Measurements from ENCODE around the gene RAET1L. TPM values are rescaled to one million over a fixed set of nuclear protein-coding genes. Genes with fewer than 3 reads are reported as not detected.
"Not testable (repeated sequence)": the region's sequence is repeated elsewhere in the genome, so short reads cannot be mapped to it uniquely, and the experiment has no call there.

Gene RAET1L
- polyA plus RNA-seq, 5 donors, result not detected

GRCh38 chr6:149991838-149992237 lies 33.5 kb downstream of the RAET1L start:
- DNase-seq, result no peak

- not testable (repeated sequence) for DNase-seq
These were observed 33.9 kb downstream of the RAET1L start for GRCh38 chr6:149991472-149991795.

- DNase-seq, result no peak
These were observed 34.5 kb downstream of the RAET1L start for GRCh38 chr6:149990661-149991471.

GRCh38 chr6:149990212-149990660 lies 35.1 kb downstream of the RAET1L start:
- DNase-seq, result no peak

- no peak for DNase-seq
These were observed 36.6 kb downstream of the RAET1L start for GRCh38 chr6:149988550-149989346.

- DNase-seq, result no peak
These were observed 37.7 kb downstream of the RAET1L start for GRCh38 chr6:149987602-149988107.

GRCh38 chr6:149985481-149985937 lies 39.8 kb downstream of the RAET1L start:
- DNase-seq, result no peak

GRCh38 chr6:149984773-149985172 lies 40.6 kb downstream of the RAET1L start:
- no peak for DNase-seq

GRCh38 chr6:149983145-149983544 lies 42.2 kb downstream of the RAET1L start:
- no peak for DNase-seq

GRCh38 chr6:149979293-149979692 lies 46.0 kb downstream of the RAET1L start:
- no peak for DNase-seq

GRCh38 chr6:149978610-149979009 lies 46.7 kb downstream of the RAET1L start:
- DNase-seq, result no peak

GRCh38 chr6:149977221-149977620 lies 48.1 kb downstream of the RAET1L start:
- no peak for DNase-seq

- DNase-seq, result no peak
These were observed 49.9 kb downstream of the RAET1L start for GRCh38 chr6:149975400-149975799.

- DNase-seq, result no peak
These were observed 50.5 kb downstream of the RAET1L start for GRCh38 chr6:149974825-149975224.

GRCh38 chr6:149974394-149974793 lies 50.9 kb downstream of the RAET1L start:
- DNase-seq, result not testable (repeated sequence)

- no peak for DNase-seq
These were observed 55.7 kb downstream of the RAET1L start for GRCh38 chr6:149969635-149970034.

GRCh38 chr6:149968909-149969308 lies 56.4 kb downstream of the RAET1L start:
- not testable (repeated sequence) for DNase-seq

Other genes starting within 250 kb of the RAET1L start
- gene LRP11, start 161.2 kb downstream of the RAET1L start, polyA plus RNA-seq (ENCODE audit: insufficient read depth in 1 of 5, insufficient read length in 5 of 5, low replicate concordance in 1 of 5), result 10 to 100 TPM; 28.4 to 35.8 (median 33.8) TPM
- gene RAET1E, start 127.4 kb downstream of the RAET1L start, polyA plus RNA-seq (ENCODE audit: insufficient read depth in 1 of 5, insufficient read length in 5 of 5, low replicate concordance in 1 of 5), result under 1 TPM; 0.24 to 0.61 (median 0.42) TPM
- 1 to 10 TPM; 1.6 to 2.4 (median 2.0) TPM for gene RAET1G, start 102.4 kb downstream of the RAET1L start, polyA plus RNA-seq (ENCODE audit: insufficient read depth in 1 of 5, insufficient read length in 5 of 5, low replicate concordance in 1 of 5)
- gene ULBP2, start 83.5 kb downstream of the RAET1L start, polyA plus RNA-seq (ENCODE audit: insufficient read depth in 1 of 5, insufficient read length in 5 of 5, low replicate concordance in 1 of 5), result 1 to 10 TPM; 2.3 to 2.9 (median 2.5) TPM
- gene ULBP1, start 61.6 kb downstream of the RAET1L start, polyA plus RNA-seq (ENCODE audit: insufficient read depth in 1 of 5, insufficient read length in 5 of 5, low replicate concordance in 1 of 5), result 1 to 10 TPM; 3.9 to 5.1 (median 4.8) TPM
- 10 to 100 TPM in 3 of 5 donors, 1 to 10 TPM in 2; 8.6 to 13.0 (median 10.2) TPM for gene ULBP3, start 43.6 kb upstream of the RAET1L start, polyA plus RNA-seq (ENCODE audit: insufficient read depth in 1 of 5, insufficient read length in 5 of 5, low replicate concordance in 1 of 5)
- 10 to 100 TPM; 11.4 to 29.8 (median 18.2) TPM for gene PPP1R14C, start 117.5 kb upstream of the RAET1L start, polyA plus RNA-seq (ENCODE audit: insufficient read depth in 1 of 5, insufficient read length in 5 of 5, low replicate concordance in 1 of 5)

Measured in right lung (tissue), 5 donors.